ENCODE results near the gene LXN.

DNA sequence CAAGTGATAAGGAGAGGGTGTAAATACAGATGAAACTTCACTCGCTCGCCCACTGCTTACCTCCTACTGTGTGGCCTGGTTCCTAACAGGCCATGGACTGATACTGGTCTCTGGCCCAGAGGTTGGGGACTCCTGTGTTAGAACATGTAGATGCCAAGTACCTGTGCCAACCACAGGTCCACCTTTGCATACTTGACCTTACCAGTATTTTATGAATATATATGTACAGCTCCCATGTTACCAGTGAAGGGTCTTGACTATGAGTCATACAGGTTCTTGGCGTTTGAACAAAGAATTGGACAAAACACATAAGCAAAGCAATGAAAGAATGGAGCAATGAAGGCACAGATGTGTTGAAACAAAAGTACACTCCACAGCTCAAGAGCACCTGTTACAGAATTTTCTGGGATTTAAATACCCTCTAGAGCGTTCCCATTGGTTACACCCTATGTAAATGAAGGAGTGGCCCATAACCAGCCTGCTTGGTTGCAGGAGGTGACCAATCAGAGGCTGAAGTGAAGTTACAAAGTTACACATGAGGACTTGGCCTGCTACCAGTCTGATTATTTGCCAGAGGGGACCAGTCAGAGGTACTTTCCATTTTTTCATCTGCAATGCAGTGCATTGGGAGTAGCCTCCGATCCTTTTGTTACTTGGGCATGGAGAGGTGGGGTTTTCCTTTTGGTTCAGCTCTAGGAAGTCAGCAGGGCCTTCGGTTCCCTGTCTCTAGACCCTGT is 29.8 kb downstream of the LXN start:
- TF ChIP-seq, protein P1, sequence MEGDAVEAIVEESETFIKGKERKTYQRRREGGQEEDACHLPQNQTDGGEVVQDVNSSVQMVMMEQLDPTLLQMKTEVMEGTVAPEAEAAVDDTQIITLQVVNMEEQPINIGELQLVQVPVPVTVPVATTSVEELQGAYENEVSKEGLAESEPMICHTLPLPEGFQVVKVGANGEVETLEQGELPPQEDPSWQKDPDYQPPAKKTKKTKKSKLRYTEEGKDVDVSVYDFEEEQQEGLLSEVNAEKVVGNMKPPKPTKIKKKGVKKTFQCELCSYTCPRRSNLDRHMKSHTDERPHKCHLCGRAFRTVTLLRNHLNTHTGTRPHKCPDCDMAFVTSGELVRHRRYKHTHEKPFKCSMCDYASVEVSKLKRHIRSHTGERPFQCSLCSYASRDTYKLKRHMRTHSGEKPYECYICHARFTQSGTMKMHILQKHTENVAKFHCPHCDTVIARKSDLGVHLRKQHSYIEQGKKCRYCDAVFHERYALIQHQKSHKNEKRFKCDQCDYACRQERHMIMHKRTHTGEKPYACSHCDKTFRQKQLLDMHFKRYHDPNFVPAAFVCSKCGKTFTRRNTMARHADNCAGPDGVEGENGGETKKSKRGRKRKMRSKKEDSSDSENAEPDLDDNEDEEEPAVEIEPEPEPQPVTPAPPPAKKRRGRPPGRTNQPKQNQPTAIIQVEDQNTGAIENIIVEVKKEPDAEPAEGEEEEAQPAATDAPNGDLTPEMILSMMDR (conservative IDR thresholded peaks at IDR 0.05; ENCODE audit: low read length) = no peak
- TF ChIP-seq EZH2phosphoT487 (IDR thresholded peaks at IDR 0.05; ENCODE audit: borderline replicate concordance, low read depth, low read length) = no peak

Data from OCI-LY7 (cell line).